ENCODE results near the gene DLGAP1. TPM values are rescaled to one million over a fixed set of nuclear protein-coding genes. Genes with fewer than 3 reads are reported as not detected.
A peak's percentile ranks its signal among the peaks of the same experiment; 100 is the strongest.

Gene DLGAP1
- polyA plus RNA-seq, 1 donor from 2014 or later = 4.5 TPM

GRCh38 chr18:3451989-3452749 is 1002.9 kb downstream of the DLGAP1 start:
- Histone ChIP-seq H4K20me1 (ENCODE audit: insufficient read depth) (no peaks in the 10 kb centered on the region), H3K9me3 (ENCODE audit: low read length) (no peaks in the 10 kb centered on the region), H3K9ac (ENCODE audit: low read length) (no peak overlapping the region), H3K27me3 (ENCODE audit: insufficient read depth, low read depth, low read length) (peaks cover 57% of the 10 kb centered on the region), H3K9me2 (ENCODE audit: insufficient read depth, low read length) (no peaks in the 10 kb centered on the region), H3K27ac (ENCODE audit: low read length) (no peak overlapping the region), H3F3A (ENCODE audit: insufficient read depth, low read length, poor library complexity, severe bottlenecking) (no peaks in the 10 kb centered on the region), H3K4me3 (ENCODE audit: low read length) (peak overlapping the region; percentile 87), H2AFZ (ENCODE audit: low read depth, low read length) (no peak overlapping the region), H3K79me2 (replicated peaks; ENCODE audit: insufficient read depth, low read length) (peaks cover 53% of the 10 kb centered on the region), H3K36me3 (ENCODE audit: insufficient read depth, low read length) (no peaks in the 10 kb centered on the region), H3K4me2 (ENCODE audit: low read length) (no peak overlapping the region)
- TF ChIP-seq EZH2 (IDR thresholded peaks at IDR 0.05; ENCODE audit: borderline replicate concordance, insufficient read depth, low read length, poor library complexity, severe bottlenecking) (peak; percentile 73), MXI1 (conservative IDR thresholded peaks at IDR 0.05; ENCODE audit: poor library complexity, severe bottlenecking) (no peak), CTCF (IDR thresholded peaks at IDR 0.05; ENCODE audit: poor library complexity, severe bottlenecking) (no peak)

GRCh38 chr18:3451183-3451988 is 1003.7 kb downstream of the DLGAP1 start:
- Histone ChIP-seq H3F3A (ENCODE audit: insufficient read depth, low read length, poor library complexity, severe bottlenecking) (no peaks in the 10 kb centered on the region), H3K4me2 (ENCODE audit: low read length) (peak overlapping the region; percentile 26), H3K4me3 (ENCODE audit: low read length) (peak overlapping the region; percentile 87), H3K9ac (ENCODE audit: low read length) (peak overlapping the region; percentile 12), H3K9me2 (ENCODE audit: insufficient read depth, low read length) (no peaks in the 10 kb centered on the region), H3K36me3 (ENCODE audit: insufficient read depth, low read length) (no peaks in the 10 kb centered on the region), H3K79me2 (replicated peaks; ENCODE audit: insufficient read depth, low read length) (peaks cover 49% of the 10 kb centered on the region), H3K27me3 (ENCODE audit: insufficient read depth, low read depth, low read length) (peaks cover 57% of the 10 kb centered on the region), H4K20me1 (ENCODE audit: insufficient read depth) (no peaks in the 10 kb centered on the region), H3K27ac (ENCODE audit: low read length) (no peak overlapping the region), H3K9me3 (ENCODE audit: low read length) (no peaks in the 10 kb centered on the region), H2AFZ (ENCODE audit: low read depth, low read length) (no peak overlapping the region)
- TF ChIP-seq MXI1 (conservative IDR thresholded peaks at IDR 0.05; ENCODE audit: poor library complexity, severe bottlenecking) = no peak
- TF ChIP-seq EZH2 (IDR thresholded peaks at IDR 0.05; ENCODE audit: borderline replicate concordance, insufficient read depth, low read length, poor library complexity, severe bottlenecking) = no peak
- no peak for TF ChIP-seq EP300 (conservative IDR thresholded peaks at IDR 0.05; ENCODE audit: poor library complexity, severe bottlenecking)
- TF ChIP-seq SMC3 (conservative IDR thresholded peaks at IDR 0.05; ENCODE audit: poor library complexity) = no peak
- TF ChIP-seq RAD21 (conservative IDR thresholded peaks at IDR 0.05) = no peak
- TF ChIP-seq CTCF (IDR thresholded peaks at IDR 0.05; ENCODE audit: poor library complexity, severe bottlenecking) = no peak
- no peak for TF ChIP-seq REST (IDR thresholded peaks at IDR 0.05; ENCODE audit: borderline replicate concordance)
- TF ChIP-seq TAF1 (IDR thresholded peaks at IDR 0.05; ENCODE audit: low read depth) = no peak
- no peak for TF ChIP-seq POLR2AphosphoS5 (IDR thresholded peaks at IDR 0.05)

Measured in neural cell (in vitro differentiated cells).